ENCODE measurements around the gene NDC1. TPM values are rescaled to one million over a fixed set of nuclear protein-coding genes. Genes with fewer than 3 reads are reported as not detected.

Gene NDC1
- polyA plus RNA-seq, 1 donor (not counting 4 experiments of a cell fraction or from before 2014, with no cell fraction given), result 36.1 TPM

DNA sequence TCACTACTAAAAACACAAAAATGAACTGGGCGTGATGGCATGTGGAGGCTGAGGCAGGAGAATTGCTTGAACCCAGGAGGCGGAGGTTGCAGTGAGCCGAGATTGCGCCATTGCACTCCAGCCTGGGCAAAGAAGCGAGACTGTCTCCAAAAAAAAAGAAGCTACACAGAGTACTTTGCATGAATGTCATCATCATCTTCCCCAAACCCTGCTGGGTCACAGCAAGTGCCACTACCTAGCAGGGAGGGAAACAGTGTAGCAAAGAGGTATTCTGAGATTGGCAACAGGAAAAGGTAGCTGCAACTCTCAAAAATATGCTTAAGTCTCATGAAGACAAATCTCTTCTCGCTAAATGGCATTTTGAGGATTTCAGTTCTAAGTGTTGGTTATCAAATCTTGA is 12.8 kb downstream of the NDC1 start:
- TF ChIP-seq, protein P1, sequence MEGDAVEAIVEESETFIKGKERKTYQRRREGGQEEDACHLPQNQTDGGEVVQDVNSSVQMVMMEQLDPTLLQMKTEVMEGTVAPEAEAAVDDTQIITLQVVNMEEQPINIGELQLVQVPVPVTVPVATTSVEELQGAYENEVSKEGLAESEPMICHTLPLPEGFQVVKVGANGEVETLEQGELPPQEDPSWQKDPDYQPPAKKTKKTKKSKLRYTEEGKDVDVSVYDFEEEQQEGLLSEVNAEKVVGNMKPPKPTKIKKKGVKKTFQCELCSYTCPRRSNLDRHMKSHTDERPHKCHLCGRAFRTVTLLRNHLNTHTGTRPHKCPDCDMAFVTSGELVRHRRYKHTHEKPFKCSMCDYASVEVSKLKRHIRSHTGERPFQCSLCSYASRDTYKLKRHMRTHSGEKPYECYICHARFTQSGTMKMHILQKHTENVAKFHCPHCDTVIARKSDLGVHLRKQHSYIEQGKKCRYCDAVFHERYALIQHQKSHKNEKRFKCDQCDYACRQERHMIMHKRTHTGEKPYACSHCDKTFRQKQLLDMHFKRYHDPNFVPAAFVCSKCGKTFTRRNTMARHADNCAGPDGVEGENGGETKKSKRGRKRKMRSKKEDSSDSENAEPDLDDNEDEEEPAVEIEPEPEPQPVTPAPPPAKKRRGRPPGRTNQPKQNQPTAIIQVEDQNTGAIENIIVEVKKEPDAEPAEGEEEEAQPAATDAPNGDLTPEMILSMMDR (optimal IDR thresholded peaks at IDR 0.05 in 1 of 3, IDR thresholded peaks at IDR 0.05 in 1 of 3, conservative IDR thresholded peaks at IDR 0.05 in 1 of 3; ENCODE audit: extremely low read depth in 1 of 3, insufficient read depth in 2 of 3, low read length in 3 of 3), result no peak
- TF ChIP-seq EZH2 (IDR thresholded peaks at IDR 0.05; ENCODE audit: low read length), result no peak
- no peak for DNase-seq (ENCODE audit: low read depth, low spot score)
- Histone ChIP-seq H3K27ac (ENCODE audit: control insufficient read depth, insufficient read depth, low read length) (no peak overlapping the region), H3K4me1 (ENCODE audit: control insufficient read depth, extremely low read depth, insufficient read depth, low read length) (no peaks in the 10 kb centered on the region), H3K9me1 (ENCODE audit: control insufficient read depth, extremely low read depth, insufficient read depth, low read length) (no peaks in the 10 kb centered on the region), H2AFZ (ENCODE audit: control insufficient read depth, low read length) (no peak overlapping the region), H3K27me3 (ENCODE audit: control insufficient read depth, extremely low read depth, insufficient read depth, low read length) (no peaks in the 10 kb centered on the region), H3K79me2 (ENCODE audit: control insufficient read depth, insufficient read depth, low read length) (peaks cover 2% of the 10 kb centered on the region), H3K4me3 (ENCODE audit: control insufficient read depth in 2 of 3, extremely low read depth in 1 of 3, insufficient read depth in 2 of 3, low read depth in 1 of 3, low read length in 3 of 3) (no peak overlapping the region), H3K9ac (ENCODE audit: control insufficient read depth, extremely low read depth, insufficient read depth, low read length) (no peak overlapping the region), H3K9me3 (ENCODE audit: control insufficient read depth, low read depth, low read length) (no peaks in the 10 kb centered on the region), H3K36me3 (ENCODE audit: control insufficient read depth in 2 of 2, extremely low read depth in 1 of 2, insufficient read depth in 2 of 2, low read length in 2 of 2) (peaks cover 15 to 25% of the 10 kb centered on the region in 2 experiments), H4K20me1 (ENCODE audit: control insufficient read depth, extremely low read depth, insufficient read depth, low read length) (no peaks in the 10 kb centered on the region), H3K4me2 (ENCODE audit: control insufficient read depth, extremely low read depth, insufficient read depth, low read depth, low read length) (no peak overlapping the region)
- dilution Hi-C loops (cut with MboI; ENCODE audit: extremely low pct_ligation_motif_present, low sequenced_read_pairs), result no loop called here
- FAIRE-seq, result no peak

DNA sequence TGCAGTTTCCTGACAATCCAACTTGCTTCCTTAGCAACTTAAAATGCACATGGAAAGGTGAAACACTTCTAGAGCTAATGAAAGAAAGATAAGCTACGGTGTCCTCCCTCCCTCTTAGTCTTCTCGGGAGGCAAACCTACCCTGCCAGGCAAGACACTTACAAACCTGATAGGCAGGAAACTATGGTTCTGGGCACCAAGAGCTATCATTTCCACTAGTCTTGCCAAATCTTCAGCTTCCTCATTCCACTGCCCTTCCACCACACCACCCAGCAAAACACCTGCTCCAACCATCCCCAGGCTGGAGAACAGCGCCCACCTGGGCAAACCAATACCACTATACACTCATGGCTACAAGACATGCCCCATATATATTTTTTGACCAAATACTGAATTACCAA is 15.2 kb downstream of the NDC1 start:
- H3K27ac ChIP-seq (ENCODE audit: control insufficient read depth, insufficient read depth, low read length), result no peak overlapping the region
- peaks cover 13 to 16% of the 10 kb centered on the region in 2 experiments for H3K36me3 ChIP-seq (ENCODE audit: control insufficient read depth in 2 of 2, extremely low read depth in 1 of 2, insufficient read depth in 2 of 2, low read length in 2 of 2)
- H3K79me2 ChIP-seq (ENCODE audit: control insufficient read depth, insufficient read depth, low read length), result peaks cover 2% of the 10 kb centered on the region
- no peak overlapping the region for H3K9ac ChIP-seq (ENCODE audit: control insufficient read depth, extremely low read depth, insufficient read depth, low read length)
- DNase-seq (ENCODE audit: low read depth, low spot score) (no peak), FAIRE-seq (no peak)
- no peaks in the 10 kb centered on the region for H3K4me1 ChIP-seq (ENCODE audit: control insufficient read depth, extremely low read depth, insufficient read depth, low read length)
- no peaks in the 10 kb centered on the region for H3K9me3 ChIP-seq (ENCODE audit: control insufficient read depth, low read depth, low read length)
- H2AFZ ChIP-seq (ENCODE audit: control insufficient read depth, low read length), result no peak overlapping the region
- no peak overlapping the region for H3K4me2 ChIP-seq (ENCODE audit: control insufficient read depth, extremely low read depth, insufficient read depth, low read depth, low read length)
- H3K9me1 ChIP-seq (ENCODE audit: control insufficient read depth, extremely low read depth, insufficient read depth, low read length), result no peaks in the 10 kb centered on the region
- no peaks in the 10 kb centered on the region for H3K27me3 ChIP-seq (ENCODE audit: control insufficient read depth, extremely low read depth, insufficient read depth, low read length)
- no peak overlapping the region for H3K4me3 ChIP-seq (ENCODE audit: control insufficient read depth in 2 of 3, extremely low read depth in 1 of 3, insufficient read depth in 2 of 3, low read depth in 1 of 3, low read length in 3 of 3)
- H4K20me1 ChIP-seq (ENCODE audit: control insufficient read depth, extremely low read depth, insufficient read depth, low read length), result no peaks in the 10 kb centered on the region
- TF ChIP-seq, protein P1 (optimal IDR thresholded peaks at IDR 0.05 in 1 of 3, IDR thresholded peaks at IDR 0.05 in 1 of 3, conservative IDR thresholded peaks at IDR 0.05 in 1 of 3; ENCODE audit: extremely low read depth in 1 of 3, insufficient read depth in 2 of 3, low read length in 3 of 3), result no peak
- no peak for TF ChIP-seq EZH2 (IDR thresholded peaks at IDR 0.05; ENCODE audit: low read length)
- dilution Hi-C loops (cut with MboI; ENCODE audit: extremely low pct_ligation_motif_present, low sequenced_read_pairs), result no loop called here
